Glomerular visceral epithelial cell (primary cell): ENCODE measurements around the gene ATP10A.
"Not testable (repeated sequence)": the region's sequence is repeated elsewhere in the genome, so short reads cannot be mapped to it uniquely, and the experiment has no call there.

Source experiments
- DNase-seq: peaks from one replicate; pipeline ENCODE4 v3.0.0-alpha.2; 2016; ENCODE audit errors: extremely low spot score

ATP10A gene

GRCh38 chr15:25884370-25884769 is 21.2 kb upstream of the ATP10A start:
- DNase-seq = peak; percentile 68

GRCh38 chr15:25883463-25884259 is 20.5 kb upstream of the ATP10A start:
- DNase-seq = peak; percentile 95

- DNase-seq = no peak
These were observed 19.3 kb upstream of the ATP10A start for GRCh38 chr15:25882466-25882865.

- not testable (repeated sequence) for DNase-seq
These were observed 17.8 kb upstream of the ATP10A start for GRCh38 chr15:25880877-25881276.

- no peak for DNase-seq
These were observed 17.3 kb upstream of the ATP10A start for GRCh38 chr15:25880411-25880810.

GRCh38 chr15:25879438-25879837 is 16.3 kb upstream of the ATP10A start:
- DNase-seq = no peak

- DNase-seq = no peak
These were observed 14.6 kb upstream of the ATP10A start for GRCh38 chr15:25877681-25878080.

GRCh38 chr15:25876231-25877140 is 13.4 kb upstream of the ATP10A start:
- DNase-seq = no peak

GRCh38 chr15:25875566-25875965 is 12.4 kb upstream of the ATP10A start:
- no peak for DNase-seq

GRCh38 chr15:25874379-25874778 is 11.3 kb upstream of the ATP10A start:
- DNase-seq = no peak

- no peak for DNase-seq
These were observed 8.3 kb upstream of the ATP10A start for GRCh38 chr15:25871403-25871802.

GRCh38 chr15:25870938-25871337 is 7.8 kb upstream of the ATP10A start:
- DNase-seq = no peak

- DNase-seq = no peak
These were observed 6.6 kb upstream of the ATP10A start for GRCh38 chr15:25869701-25870100.

GRCh38 chr15:25866874-25867273 is 3.7 kb upstream of the ATP10A start:
- no peak for DNase-seq

- no peak for DNase-seq
These were observed 3.1 kb upstream of the ATP10A start for GRCh38 chr15:25866251-25866650.

- peak; percentile 17 for DNase-seq
These were observed 1.8 kb upstream of the ATP10A start for GRCh38 chr15:25864966-25865365.

GRCh38 chr15:25863968-25864580 is 947 bp upstream of the ATP10A start:
- DNase-seq = no peak

- peak; percentile 36 for DNase-seq
These were observed 536 bp downstream of the ATP10A start for GRCh38 chr15:25862472-25863110.

GRCh38 chr15:25862071-25862471 is 1.1 kb downstream of the ATP10A start:
- DNase-seq = peak; percentile 53

GRCh38 chr15:25860885-25861866 is 2.0 kb downstream of the ATP10A start:
- DNase-seq = no peak
